PC-3 (cell line): ENCODE data around the gene ZFHX2.

Source experiments
- EZH2phosphoT487 ChIP-seq: fragments of 300-600 bp; sonication (generic); IDR thresholded peaks from 2 replicates; pipeline ENCODE4 v1.6.1; 2018; ENCODE audit warnings: mild to moderate bottlenecking, antibody characterized with exemption, low read length, borderline replicate concordance
- TF ChIP-seq, protein P1 (sequence below): fragments of 300-600 bp; sonication (generic); conservative IDR thresholded peaks from 2 replicates; pipeline ENCODE4 v1.5.1; 2017; ENCODE audit warnings: antibody characterized with exemption, low read depth, mild to moderate bottlenecking, low read length

DNA sequence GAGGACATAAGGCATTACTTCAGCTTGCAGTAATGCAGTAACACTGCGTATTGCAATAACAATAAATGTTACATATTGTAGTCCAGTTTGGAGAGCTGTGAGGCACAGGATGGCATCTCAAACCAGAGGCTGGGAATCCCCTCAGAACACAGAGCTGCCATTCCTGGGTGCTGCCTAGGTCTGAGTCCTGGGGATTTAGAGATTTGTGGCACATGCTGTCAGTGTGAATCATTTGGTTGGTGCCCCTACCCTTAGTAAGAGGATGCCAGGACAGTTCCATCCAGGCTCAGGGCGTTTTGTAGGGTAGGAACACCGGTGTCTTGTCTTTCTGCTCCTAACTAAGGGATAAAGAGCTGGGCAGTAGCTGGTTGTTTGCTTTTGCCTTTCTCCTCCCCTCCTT, 22.5 kb downstream of the ZFHX2 start:
- TF ChIP-seq, protein P1, sequence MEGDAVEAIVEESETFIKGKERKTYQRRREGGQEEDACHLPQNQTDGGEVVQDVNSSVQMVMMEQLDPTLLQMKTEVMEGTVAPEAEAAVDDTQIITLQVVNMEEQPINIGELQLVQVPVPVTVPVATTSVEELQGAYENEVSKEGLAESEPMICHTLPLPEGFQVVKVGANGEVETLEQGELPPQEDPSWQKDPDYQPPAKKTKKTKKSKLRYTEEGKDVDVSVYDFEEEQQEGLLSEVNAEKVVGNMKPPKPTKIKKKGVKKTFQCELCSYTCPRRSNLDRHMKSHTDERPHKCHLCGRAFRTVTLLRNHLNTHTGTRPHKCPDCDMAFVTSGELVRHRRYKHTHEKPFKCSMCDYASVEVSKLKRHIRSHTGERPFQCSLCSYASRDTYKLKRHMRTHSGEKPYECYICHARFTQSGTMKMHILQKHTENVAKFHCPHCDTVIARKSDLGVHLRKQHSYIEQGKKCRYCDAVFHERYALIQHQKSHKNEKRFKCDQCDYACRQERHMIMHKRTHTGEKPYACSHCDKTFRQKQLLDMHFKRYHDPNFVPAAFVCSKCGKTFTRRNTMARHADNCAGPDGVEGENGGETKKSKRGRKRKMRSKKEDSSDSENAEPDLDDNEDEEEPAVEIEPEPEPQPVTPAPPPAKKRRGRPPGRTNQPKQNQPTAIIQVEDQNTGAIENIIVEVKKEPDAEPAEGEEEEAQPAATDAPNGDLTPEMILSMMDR: no peak
- no peak for TF ChIP-seq EZH2phosphoT487
